H1 (cell line): ENCODE measurements around the gene AGPAT3. TPM values are rescaled to one million over a fixed set of nuclear protein-coding genes. Genes with fewer than 3 reads are reported as not detected.

Experiments used
- CTCF ChIA-PET: fragments of 300-600 bp; sonication (Branson Sonifier 250); formaldehyde crosslinking; loops from one replicate; lab custom pipeline; 2021; ENCODE audit not compliant: partially characterized antibody; lab: Charles Lee
- POLR2A ChIA-PET: fragments of 300-600 bp; sonication (Branson Sonifier 250); formaldehyde crosslinking; loops from one replicate; lab custom pipeline; 2021; ENCODE audit warnings: inconsistent platforms; ENCODE audit not compliant: partially characterized antibody; lab: Charles Lee
- DNase-seq, 2 experiments: peaks; one replicate each; pipeline versions ENCODE4 v3.0.0 to v3.0.0-alpha.2; 2010 to 2022; ENCODE audit warnings: low spot score in 2 of 2, low read depth in 1 of 2, mixed read lengths in 1 of 2
- FAIRE-seq: peaks from 2 replicates; lab custom pipeline; 2011; peaks lifted over from hg19 to GRCh38; lab: Jason Lieb, UNC
- H2AFZ ChIP-seq: 2 replicates; pipeline ENCODE4 v1.8.1; 2012; ENCODE audit warnings: low read length, inconsistent platforms
- H2AK5ac ChIP-seq: 2 replicates; pipeline ENCODE4 v1.6.1; 2013; ENCODE audit warnings: low read depth, low read length
- H2BK120ac ChIP-seq: replicated peaks from 2 replicates; pipeline ENCODE3; 2013; ENCODE audit warnings: low read depth, low read length, inconsistent platforms
- H2BK12ac ChIP-seq: 2 replicates; pipeline ENCODE4 v1.6.1; 2013; ENCODE audit warnings: low read depth, low read length
- H2BK15ac ChIP-seq: 2 replicates; pipeline ENCODE4 v1.6.1; 2013; ENCODE audit warnings: low read length
- H2BK20ac ChIP-seq: 2 replicates; pipeline ENCODE4 v1.6.1; 2013; ENCODE audit warnings: low read length
- H2BK5ac ChIP-seq: 2 replicates; pipeline ENCODE4 v1.6.1; 2013; ENCODE audit warnings: low read depth, low read length
- H3K14ac ChIP-seq: 2 replicates; pipeline ENCODE4 v1.6.1; 2013; ENCODE audit warnings: inconsistent platforms; ENCODE audit not compliant: insufficient read length
- H3K18ac ChIP-seq: 2 replicates; pipeline ENCODE4 v1.6.1; 2013; ENCODE audit warnings: low read length; ENCODE audit errors: extremely low read depth
- H3K23ac ChIP-seq: 2 replicates; pipeline ENCODE4 v1.6.1; 2013; ENCODE audit warnings: inconsistent platforms; ENCODE audit not compliant: insufficient read length
- H3K23me2 ChIP-seq: 2 replicates; pipeline ENCODE4 v1.6.1; 2013; ENCODE audit warnings: low read depth, low read length
- H3K27ac ChIP-seq: 2 replicates; pipeline ENCODE4 v1.6.1; 2011; ENCODE audit warnings: low read depth, low read length, inconsistent platforms
- H3K27me3 ChIP-seq, 4 experiments: replicated peaks in 1 of 4; 1 replicate in 1 of 4; 2 replicates in 3 of 4; pipeline versions ENCODE4 v1.6.1 to v1.8.1; 2011 to 2013; ENCODE audit warnings: low read length in 3 of 4, mild to moderate bottlenecking in 3 of 4, inconsistent platforms in 2 of 4, mixed read lengths in 2 of 4, moderate library complexity in 1 of 4; ENCODE audit not compliant: control insufficient read depth in 3 of 4, insufficient read depth in 3 of 4; ENCODE audit errors: extremely low read depth in 1 of 4
- H3K36me3 ChIP-seq, 4 experiments: 2 replicates each; pipeline versions ENCODE4 v1.6.1 to v1.8.1; 2011 to 2013; ENCODE audit warnings: mild to moderate bottlenecking in 4 of 4, low read length in 3 of 4, moderate library complexity in 2 of 4, control low read depth in 1 of 4, inconsistent platforms in 1 of 4; ENCODE audit not compliant: insufficient read depth in 4 of 4, control insufficient read depth in 2 of 4
- H3K4ac ChIP-seq: replicated peaks from 2 replicates; pipeline ENCODE3; 2013; ENCODE audit warnings: low read length, low read depth, mixed read lengths, inconsistent platforms; ENCODE audit not compliant: insufficient read length
- H3K4me1 ChIP-seq, 4 experiments: replicated peaks in 1 of 4; 1 replicate in 1 of 4; 2 replicates in 3 of 4; pipeline versions ENCODE4 v1.6.1 to v1.8.1; 2011 to 2013; ENCODE audit warnings: low read length in 3 of 4, inconsistent platforms in 2 of 4, mixed read lengths in 1 of 4; ENCODE audit not compliant: insufficient read depth in 4 of 4, control insufficient read depth in 3 of 4
- H3K4me2 ChIP-seq, 2 experiments: 2 replicates each; pipeline versions ENCODE4 v1.6.1 to v1.8.1; 2011 to 2013; ENCODE audit warnings: low read depth in 2 of 2, low read length in 2 of 2, control low read depth in 1 of 2, inconsistent platforms in 1 of 2, mild to moderate bottlenecking in 1 of 2; ENCODE audit not compliant: insufficient read depth in 1 of 2
- H3K4me3 ChIP-seq, 4 experiments: fragments of 200-600, 300-600 bp in 1 of 4; sonication (generic), shearing (Covaris generic), sonication (Bioruptor Twin) in 1 of 4; 2 replicates each; pipeline versions ENCODE4 v1.5.1 to v1.8.1; 2011 to 2016; ENCODE audit warnings: low read length in 4 of 4, low read depth in 3 of 4, control low read depth in 2 of 4, inconsistent platforms in 2 of 4, mild to moderate bottlenecking in 2 of 4, mixed read lengths in 1 of 4, moderate library complexity in 1 of 4; ENCODE audit not compliant: insufficient read depth in 2 of 4; ENCODE audit errors: extremely low read depth in 1 of 4
- H3K56ac ChIP-seq: replicated peaks from 2 replicates; pipeline ENCODE3; 2013; ENCODE audit warnings: low read depth, mild to moderate bottlenecking, mixed read lengths, low read length, inconsistent platforms; ENCODE audit not compliant: insufficient read length
- H3K79me1 ChIP-seq: 2 replicates; pipeline ENCODE4 v1.6.1; 2013; ENCODE audit warnings: low read depth, low read length, control low read depth
- H3K79me2 ChIP-seq, 2 experiments: 2 replicates each; pipeline versions ENCODE4 v1.6.1 to v1.8.1; 2012 to 2013; ENCODE audit warnings: low read length in 2 of 2, mild to moderate bottlenecking in 2 of 2, inconsistent platforms in 1 of 2; ENCODE audit not compliant: insufficient read depth in 2 of 2, control insufficient read depth in 1 of 2
- H3K9ac ChIP-seq, 4 experiments: replicated peaks in 1 of 4; 1 replicate in 1 of 4; 2 replicates in 3 of 4; pipeline versions ENCODE4 v1.6.1 to v1.8.1; 2011 to 2013; ENCODE audit warnings: low read depth in 3 of 4, low read length in 3 of 4, control low read depth in 2 of 4, mild to moderate bottlenecking in 2 of 4, moderate library complexity in 2 of 4, inconsistent platforms in 1 of 4; ENCODE audit errors: extremely low read depth in 1 of 4
- H3K9me3 ChIP-seq, 2 experiments: 2 replicates each; pipeline versions ENCODE4 v1.6.1 to v1.8.1; 2012 to 2013; ENCODE audit warnings: mild to moderate bottlenecking in 2 of 2, moderate library complexity in 2 of 2, control low read depth in 1 of 2, inconsistent platforms in 1 of 2, low read depth in 1 of 2, low read length in 1 of 2, mixed read lengths in 1 of 2; ENCODE audit not compliant: insufficient read depth in 2 of 2
- H4K20me1 ChIP-seq, 2 experiments: replicated peaks in 1 of 2; 2 replicates each; pipeline versions ENCODE3 to v1.8.1; 2011 to 2013; ENCODE audit warnings: inconsistent platforms in 2 of 2, low read length in 2 of 2, mild to moderate bottlenecking in 1 of 2; ENCODE audit not compliant: insufficient read depth in 2 of 2, control insufficient read depth in 1 of 2
- H4K5ac ChIP-seq: 2 replicates; pipeline ENCODE4 v1.6.1; 2013; ENCODE audit warnings: low read length, low read depth, mixed read lengths, inconsistent platforms; ENCODE audit not compliant: insufficient read length
- H4K8ac ChIP-seq: 2 replicates; pipeline ENCODE4 v1.8.0; 2013; ENCODE audit warnings: mild to moderate bottlenecking, moderate library complexity, low read length, inconsistent platforms; ENCODE audit not compliant: insufficient read depth; ENCODE audit errors: extremely low read depth
- H4K91ac ChIP-seq: replicated peaks from 2 replicates; pipeline ENCODE3; 2013; ENCODE audit warnings: low read length, mixed read lengths, inconsistent platforms; ENCODE audit not compliant: insufficient read length
- BRCA1 ChIP-seq: IDR thresholded peaks from 2 replicates; pipeline ENCODE4 v1.6.1; 2012; ENCODE audit warnings: low read depth, low read length, improper control_type of control experiment
- WGBS, 2 experiments: shearing (Covaris generic) in 1 of 2; methylation state at CpG; one replicate each; pipeline versions ENCODE4 v1.1.6 to v1.1.7; 2013 to 2015; ENCODE audit warnings: low lambda C conversion rate in 2 of 2, mixed read lengths in 2 of 2, inconsistent platforms in 1 of 2, low coverage in 1 of 2, missing lambda C conversion rate in 1 of 2; ENCODE audit not compliant: insufficient replicate concordance in 2 of 2, insufficient coverage in 1 of 2, insufficient read length in 1 of 2; ENCODE audit errors: extremely low coverage in 1 of 2, missing lambda C conversion rate in 1 of 2; 5-methylcytosine and 5-hydroxymethylcytosine counted together
- polyA plus RNA-seq, 7 experiments: library from polyadenylated mRNA; depleted of rRNA in 3 of 7; stranded (reverse) in 5 of 7; unstranded in 2 of 7; fragments of >200 nt in 5 of 7; fragments of 200-250 nt in 2 of 7; gene quantifications; 1 replicate in 5 of 7; 2 replicates in 1 of 7; 4 replicates in 1 of 7; pipeline versions ENCODE4 v1.2.1 to v1.2.3, GENCODE V29; 2011 to 2013; ENCODE audit warnings: missing spikeins in 2 of 7, mixed read lengths in 2 of 7
- total RNA-seq: library from RNA; stranded (reverse); fragmentation: NEBNext Ultra II Directional; extraction: Animal tissue kit (Norgen Biotek cat#: 25700); gene quantifications from 2 replicates; pipeline ENCODE4 v1.2.1, GENCODE V29; 2021

Gene AGPAT3
- total and polyA plus RNA-seq, 2 of the 8 experiments (the other 6 are each of a cell fraction or from before 2014, with no cell fraction given) = 5.8 to 7.3 TPM

DNA sequence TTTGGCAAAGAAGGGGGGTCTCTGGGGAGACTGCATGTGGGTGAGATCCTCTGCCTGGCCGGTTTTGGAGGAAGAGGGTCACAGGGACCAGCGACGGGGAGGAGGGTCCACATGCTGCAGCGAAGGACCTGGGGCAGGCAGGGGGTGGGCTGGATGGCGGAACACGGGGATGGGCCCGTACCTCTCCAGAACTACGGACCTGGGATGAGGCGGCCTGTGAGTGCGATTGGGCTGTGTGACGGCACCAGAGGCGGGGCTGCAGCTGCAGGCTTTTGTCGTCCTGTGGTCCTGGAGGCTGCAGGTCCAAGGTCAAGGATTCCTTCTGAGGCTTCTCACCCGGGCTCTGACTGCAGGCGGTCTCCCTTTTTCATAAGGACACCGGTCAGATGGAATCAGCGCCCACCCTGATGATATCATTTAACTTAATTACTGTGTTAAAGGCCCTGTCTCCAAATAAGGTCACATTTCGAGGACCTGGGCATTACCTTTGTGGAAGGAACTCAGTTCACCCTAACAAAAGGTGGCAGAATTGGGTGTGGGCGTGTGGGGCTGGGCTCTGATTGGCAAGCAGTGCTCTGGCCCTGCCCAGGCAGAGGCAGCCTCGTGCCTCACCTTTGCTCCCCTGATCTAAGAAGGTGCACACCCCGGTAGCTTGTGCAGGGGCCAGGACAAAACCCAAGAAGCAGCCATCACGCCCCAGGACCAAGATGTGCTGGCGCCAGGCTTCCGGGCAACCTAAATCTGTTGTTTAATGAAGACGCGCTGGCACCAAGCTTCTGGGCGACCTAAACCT, 87.1 kb downstream of the AGPAT3 start:
- Histone ChIP-seq H3K14ac (no peak overlapping the region), H2BK20ac (no peak overlapping the region), H3K4me2 (no peak overlapping the region), H4K5ac (no peak overlapping the region), H2AFZ (no peak overlapping the region), H3K4me1 (no peaks in the 10 kb centered on the region; a peak in 1 of 7 replicates), H4K91ac (peak overlapping the region; percentile 10), H2BK5ac (no peak overlapping the region), H4K8ac (no peak overlapping the region; the same call in 1 of the 2 replicates), H3K27me3 (no peaks in the 10 kb centered on the region), H3K56ac (no peak overlapping the region), H3K4me3 (no peak overlapping the region), H2BK12ac (no peak overlapping the region), H3K23ac (no peak overlapping the region), H4K20me1 (no peaks in the 10 kb centered on the region), H3K9me3 (peaks cover 0 to 4% of the 10 kb centered on the region in 2 experiments; a peak in 1 of 4 replicates), H3K9ac (no peak overlapping the region; a peak in 1 of 7 replicates), H3K36me3 (no peaks in the 10 kb centered on the region), H3K18ac (no peak overlapping the region), H3K79me1 (no peaks in the 10 kb centered on the region), H2AK5ac (no peak overlapping the region), H2BK15ac (no peak overlapping the region), H2BK120ac (no peak overlapping the region), H3K23me2 (no peaks in the 10 kb centered on the region), H3K27ac (no peak overlapping the region), H3K79me2 (no peaks in the 10 kb centered on the region), H3K4ac (no peak overlapping the region)
- ChIA-PET CTCF (interaction anchor here (0.7 to 8.6 kb wide), 3 partner anchors 13 to 23 kb away, joined by 3 to 80 read pairs (median 3); no protein-coding TSS in a partner anchor), POLR2A (no interaction called here)
- DNase-seq (no peak), FAIRE-seq (no peak)
- WGBS, 2 experiments = 89% methylated on average over 21 of the region's 27 CpGs; no CpG with 5 or more reads in 1 of the 2 experiments
- no peak for TF ChIP-seq BRCA1
